Measurements from ENCODE around the gene SLC7A10. TPM values are rescaled to one million over a fixed set of nuclear protein-coding genes. Genes with fewer than 3 reads are reported as not detected.

Gene SLC7A10
- total RNA-seq, 1 experiment from 2014 or later, result 1.1 TPM

- Histone ChIP-seq H3K4me3 (ENCODE audit: low read depth in 2 of 2, low read length in 2 of 2) (no peak overlapping the region), H3K27me3 (ENCODE audit: control insufficient read depth, insufficient read depth, low read length) (no peaks in the 10 kb centered on the region), H3K36me3 (ENCODE audit: control insufficient read depth, insufficient read depth, low read length) (no peaks in the 10 kb centered on the region), H3K4me1 (ENCODE audit: control insufficient read depth, insufficient read depth, low read length) (no peaks in the 10 kb centered on the region), H3K9me3 (ENCODE audit: control insufficient read depth, insufficient read depth, low read depth, low read length) (no peaks in the 10 kb centered on the region), H3K27ac (ENCODE audit: low read length) (no peak overlapping the region)
- no TSS peak for BruUV-seq (replicated peaks)
- intact Hi-C loops (cut with micrococcal nuclease; ENCODE audit: unreplicated experiment) (no loop called here), in situ Hi-C loops (cut with HindIII; ENCODE audit: low pct_unique_long_range_greater_than_20kb, low sequenced_read_pairs) (no loop called here)
- TF ChIP-seq CTCF (IDR thresholded peaks at IDR 0.05) (no peak), TCF7L2 (IDR thresholded peaks at IDR 0.05; ENCODE audit: low read depth, low read length) (no peak), SIN3A (IDR thresholded peaks at IDR 0.05; ENCODE audit: borderline replicate concordance, insufficient read depth, low read depth, low read length) (no peak), POLR2AphosphoS5 (IDR thresholded peaks at IDR 0.05; ENCODE audit: low read depth, low read length) (no peak), REST (IDR thresholded peaks at IDR 0.05; ENCODE audit: insufficient read depth in 1 of 2, low read depth in 2 of 2, low read length in 1 of 2) (no peak)
- ATAC-seq, result no peak
- CTCF ChIA-PET, result no interaction called here
- POLR2A ChIA-PET, result no interaction called here
- DNase-seq (ENCODE audit: low read depth, low spot score), result no peak
These were observed 22.1 kb downstream of the SLC7A10 start for GRCh38 chr19:33203529-33203928.

- CTCF ChIA-PET, result no interaction called here
- no TSS peak for BruUV-seq (replicated peaks)
- in situ Hi-C loops (cut with HindIII; ENCODE audit: low pct_unique_long_range_greater_than_20kb, low sequenced_read_pairs) (no loop called here), intact Hi-C loops (cut with micrococcal nuclease; ENCODE audit: unreplicated experiment) (no loop called here)
- DNase-seq (ENCODE audit: low read depth, low spot score), result no peak
- POLR2A ChIA-PET, result no interaction called here
- no peaks in the 10 kb centered on the region for H3K36me3 ChIP-seq (ENCODE audit: control insufficient read depth, insufficient read depth, low read length)
- H3K4me1 ChIP-seq (ENCODE audit: control insufficient read depth, insufficient read depth, low read length), result no peaks in the 10 kb centered on the region
- no peak overlapping the region for H3K27ac ChIP-seq (ENCODE audit: low read length)
- ATAC-seq, result no peak
- no peak overlapping the region for H3K4me3 ChIP-seq (ENCODE audit: low read depth in 2 of 2, low read length in 2 of 2)
- no peaks in the 10 kb centered on the region for H3K27me3 ChIP-seq (ENCODE audit: control insufficient read depth, insufficient read depth, low read length)
- TF ChIP-seq REST (IDR thresholded peaks at IDR 0.05; ENCODE audit: insufficient read depth in 1 of 2, low read depth in 2 of 2, low read length in 1 of 2), result no peak
- TF ChIP-seq POLR2AphosphoS5 (IDR thresholded peaks at IDR 0.05; ENCODE audit: low read depth, low read length), result no peak
- no peak for TF ChIP-seq CTCF (IDR thresholded peaks at IDR 0.05)
- TF ChIP-seq TCF7L2 (IDR thresholded peaks at IDR 0.05; ENCODE audit: low read depth, low read length), result no peak
- no peak for TF ChIP-seq SIN3A (IDR thresholded peaks at IDR 0.05; ENCODE audit: borderline replicate concordance, insufficient read depth, low read depth, low read length)
- H3K9me3 ChIP-seq (ENCODE audit: control insufficient read depth, insufficient read depth, low read depth, low read length), result no peaks in the 10 kb centered on the region
These were observed 22.8 kb downstream of the SLC7A10 start for GRCh38 chr19:33202546-33203507.

Data from Panc1 (cell line).